Forelimb muscle (tissue), 1 donor: ENCODE measurements around the gene TMEM244. TPM values are rescaled to one million over a fixed set of nuclear protein-coding genes. Genes with fewer than 3 reads are reported as not detected.
"Not testable (repeated sequence)": the region's sequence is repeated elsewhere in the genome, so short reads cannot be mapped to it uniquely, and the experiment has no call there.

Source experiments
- DNase-seq: peaks from one replicate; pipeline ENCODE4 v3.0.0-alpha.2; 2013; ENCODE audit warnings: low read depth
- polyA plus RNA-seq: library from polyadenylated mRNA; unstranded; fragments of 120-200 nt; gene quantifications from one replicate; pipeline ENCODE4 v1.2.1, GENCODE V29; 2013; ENCODE audit not compliant: insufficient read length

TMEM244 gene, protein sequence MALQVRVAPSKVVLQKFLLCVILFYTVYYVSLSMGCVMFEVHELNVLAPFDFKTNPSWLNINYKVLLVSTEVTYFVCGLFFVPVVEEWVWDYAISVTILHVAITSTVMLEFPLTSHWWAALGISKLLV
- 0.27 TPM for polyA plus RNA-seq

- no peak for DNase-seq
Observed at GRCh38 chr6:129860908-129861665, at the start of gene TMEM244. TSS of gene TMEM244 (minus strand) at chr6:129861315. CDS start at chr6:129861188, 127 bp downstream.

DNA sequence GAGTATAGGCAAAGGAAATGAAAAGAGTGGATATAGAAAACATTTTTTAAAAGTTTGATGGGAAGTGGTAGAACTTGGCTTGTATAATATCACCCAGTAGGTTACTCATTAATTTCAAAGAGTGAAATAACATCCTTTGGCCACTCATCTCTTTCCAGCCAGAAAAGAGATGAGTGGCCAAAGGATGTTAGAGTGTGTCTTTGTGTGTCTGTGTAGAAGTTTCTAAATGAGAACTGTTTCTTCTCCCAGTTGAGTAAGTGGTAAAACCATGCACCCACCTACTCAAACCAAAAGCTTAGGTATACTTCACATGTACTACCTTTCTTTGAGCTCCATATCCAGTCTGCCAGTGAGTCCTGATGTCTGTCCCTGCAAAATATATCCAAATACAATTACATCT lies 47.7 kb upstream of the TMEM244 start:
- no peak for DNase-seq

- no peak for DNase-seq
Observed at GRCh38 chr6:129908356-129908755, 47.2 kb upstream of the TMEM244 start.

- DNase-seq = no peak
Observed at GRCh38 chr6:129906515-129907077, 45.5 kb upstream of the TMEM244 start.

DNA sequence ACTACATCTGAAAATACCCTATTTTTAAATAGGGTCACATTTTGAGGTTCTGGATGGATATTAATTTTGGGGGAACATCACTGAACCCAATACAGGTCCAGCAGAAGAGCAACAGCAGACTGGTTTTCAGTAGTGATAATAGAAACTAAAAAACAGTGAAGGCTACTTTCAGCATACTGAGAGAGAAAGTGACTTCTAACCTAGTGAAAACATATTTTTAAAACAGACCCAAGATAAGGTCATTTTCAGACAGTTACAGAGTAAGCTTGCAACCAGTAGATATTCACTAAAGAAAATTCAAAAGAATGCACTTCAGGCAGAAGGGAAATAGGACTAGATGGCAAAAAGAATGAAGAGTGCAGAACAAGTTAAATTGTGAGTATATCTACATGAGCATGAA lies 42.0 kb upstream of the TMEM244 start:
- no peak for DNase-seq

GRCh38 chr6:129902681-129903080 lies 41.6 kb upstream of the TMEM244 start:
- no peak for DNase-seq

DNA sequence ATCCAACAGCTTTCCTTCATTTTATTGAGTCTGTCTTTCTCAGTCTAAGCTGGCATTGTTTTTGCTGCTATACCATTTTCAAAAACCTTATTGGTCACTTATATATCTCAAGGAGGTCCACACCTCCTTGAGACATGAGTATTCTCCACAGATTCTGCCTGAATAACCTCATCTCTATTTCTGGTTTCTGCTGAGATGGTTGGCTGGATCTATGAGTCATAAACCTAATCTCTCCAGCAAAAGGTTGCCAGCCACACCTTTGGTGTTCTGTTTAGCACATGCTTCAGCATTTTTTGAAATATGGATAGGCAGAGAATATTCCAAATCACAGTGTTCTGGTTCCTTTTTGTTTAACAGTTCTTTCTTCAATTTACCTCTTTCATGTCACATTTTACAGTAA lies 40.8 kb upstream of the TMEM244 start:
- DNase-seq = no peak

GRCh38 chr6:129895692-129896091 lies 34.6 kb upstream of the TMEM244 start:
- DNase-seq = no peak

GRCh38 chr6:129894921-129895320 lies 33.8 kb upstream of the TMEM244 start:
- DNase-seq = no peak

DNA sequence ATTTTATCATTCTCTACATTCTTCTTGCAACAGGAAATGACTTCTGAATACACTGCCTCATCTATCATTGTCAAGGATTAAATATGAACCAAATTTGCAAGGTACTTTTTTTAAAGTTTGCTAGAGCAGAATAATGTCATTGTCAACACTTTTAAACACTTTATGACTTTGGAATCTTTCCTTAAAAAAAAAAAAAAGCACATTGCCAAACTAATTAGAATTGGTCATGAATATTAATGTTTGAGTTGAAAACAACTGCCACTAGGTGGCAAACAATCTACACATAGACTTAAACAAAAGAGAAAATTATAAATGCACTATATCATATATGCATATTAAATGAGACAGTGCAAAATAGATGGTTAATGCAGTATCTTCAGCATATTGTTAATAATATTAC lies 32.5 kb upstream of the TMEM244 start:
- peak; percentile 24 for DNase-seq

- no peak for DNase-seq
Observed at GRCh38 chr6:129890701-129891100, 29.6 kb upstream of the TMEM244 start.

DNA sequence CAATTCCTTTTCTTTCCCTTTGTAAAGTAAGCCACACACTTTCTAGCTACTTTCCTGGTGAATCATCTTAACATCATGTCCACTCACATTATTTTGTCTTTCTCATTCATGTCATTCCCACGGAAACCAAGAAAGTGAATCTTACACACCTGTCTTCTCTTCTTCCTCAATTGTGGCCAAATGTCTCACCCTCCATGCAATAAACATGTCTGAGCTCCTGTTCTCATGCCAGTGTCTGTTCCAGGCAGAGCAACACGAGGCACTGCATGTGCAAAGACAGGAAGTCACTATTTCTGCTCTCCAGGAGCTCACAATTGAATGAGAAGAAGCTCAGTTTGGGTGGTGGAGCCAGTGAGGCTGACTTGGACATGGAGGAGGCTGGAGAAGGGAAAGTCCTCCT lies 29.0 kb upstream of the TMEM244 start:
- no peak for DNase-seq

- DNase-seq = no peak
Observed at GRCh38 chr6:129889580-129889979, 28.5 kb upstream of the TMEM244 start.

DNA sequence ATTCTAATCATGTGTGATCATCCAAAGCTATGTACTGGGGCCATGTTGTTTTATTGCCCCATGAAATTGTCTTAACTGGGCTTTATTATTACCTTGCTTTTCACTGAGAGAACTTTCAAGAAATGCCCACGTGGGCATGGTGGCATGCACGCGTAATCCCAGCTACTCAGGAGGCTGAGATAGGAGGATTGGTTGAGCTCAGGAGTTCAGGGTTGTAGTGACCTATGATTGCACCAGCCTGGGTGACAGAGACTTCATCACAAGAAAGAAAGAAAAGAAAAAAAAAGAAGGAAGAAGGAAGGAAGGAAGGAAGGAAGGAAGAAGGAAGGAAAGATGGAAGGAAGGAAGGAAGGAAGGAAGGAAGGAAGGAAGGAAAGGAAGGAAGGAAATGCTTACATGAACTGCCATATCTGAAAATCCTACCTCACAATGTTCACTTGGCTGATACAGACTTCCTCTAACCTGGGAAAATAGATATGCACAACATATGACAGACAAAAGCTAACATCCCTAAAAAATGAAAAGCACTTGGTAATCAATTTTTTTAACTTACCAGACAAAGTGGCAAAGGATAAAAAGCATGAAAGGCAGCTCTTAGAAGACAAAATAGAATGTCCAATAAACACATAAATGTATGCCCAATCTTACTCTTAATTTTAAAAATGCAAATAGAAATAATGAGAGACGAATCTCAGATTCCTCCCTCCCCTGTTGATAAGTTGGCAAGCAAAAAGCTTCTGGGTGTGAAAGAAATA lies 25.5 kb upstream of the TMEM244 start:
- no peak for DNase-seq

DNA sequence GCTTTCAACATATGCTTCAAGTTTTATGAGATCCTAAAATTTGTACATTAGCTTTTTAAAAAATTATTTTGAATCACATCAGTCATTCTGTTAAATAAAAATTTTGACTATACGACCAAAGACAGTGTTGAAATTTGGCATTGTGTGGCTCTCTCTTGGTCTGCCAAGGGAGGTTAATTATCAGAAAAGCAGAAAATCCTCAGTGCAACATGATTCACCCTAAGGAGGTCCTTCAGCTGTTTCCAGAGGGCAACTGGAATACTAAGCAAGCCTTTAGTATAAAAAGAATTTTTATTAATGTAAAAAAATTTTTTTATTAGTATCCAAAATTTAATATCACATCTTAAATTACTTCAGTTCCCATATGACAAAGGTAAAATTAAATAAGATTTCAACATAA lies 23.1 kb upstream of the TMEM244 start:
- no peak for DNase-seq

- no peak for DNase-seq
Observed at GRCh38 chr6:129882510-129883023, 21.5 kb upstream of the TMEM244 start.

DNA sequence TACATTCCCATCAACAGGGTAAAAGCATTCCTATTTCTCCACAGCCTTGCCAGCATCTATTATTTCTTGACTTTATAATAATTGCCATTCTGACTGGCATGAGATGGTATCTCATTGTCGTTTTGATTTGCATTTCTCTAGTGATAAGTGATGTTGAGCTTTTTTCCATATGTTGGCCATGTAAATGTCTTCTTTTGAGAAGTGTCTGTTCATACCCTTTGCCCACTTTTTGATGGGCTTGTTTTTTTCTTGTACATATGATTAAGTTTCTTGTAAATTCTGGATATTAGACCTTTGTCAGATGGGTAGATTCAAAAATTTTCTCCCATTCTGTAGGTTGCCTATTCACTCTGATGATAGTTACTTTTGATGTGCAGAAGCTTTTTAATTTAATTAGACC lies 16.8 kb upstream of the TMEM244 start:
- DNase-seq = not testable (repeated sequence)

GRCh38 chr6:129875610-129876520 lies 14.8 kb upstream of the TMEM244 start:
- DNase-seq = no peak

DNA sequence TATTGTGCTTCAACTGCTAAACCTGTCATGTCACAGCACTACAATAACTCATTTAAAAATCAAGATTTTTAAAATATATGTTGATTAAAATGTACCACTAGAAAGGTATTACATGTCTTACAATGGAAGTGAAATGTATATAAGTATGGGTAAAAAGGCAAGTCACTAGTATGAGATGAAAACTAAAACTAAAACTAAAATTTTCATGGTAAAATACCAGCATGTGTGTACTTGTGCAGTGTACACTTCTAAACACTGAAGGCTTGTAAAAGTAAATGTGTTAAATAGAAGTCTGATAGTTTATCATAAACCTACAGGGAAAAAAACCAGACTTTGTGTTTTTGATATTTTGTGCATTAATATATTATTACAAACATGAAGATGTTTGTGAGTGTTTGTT lies 13.7 kb upstream of the TMEM244 start:
- DNase-seq = no peak

DNA sequence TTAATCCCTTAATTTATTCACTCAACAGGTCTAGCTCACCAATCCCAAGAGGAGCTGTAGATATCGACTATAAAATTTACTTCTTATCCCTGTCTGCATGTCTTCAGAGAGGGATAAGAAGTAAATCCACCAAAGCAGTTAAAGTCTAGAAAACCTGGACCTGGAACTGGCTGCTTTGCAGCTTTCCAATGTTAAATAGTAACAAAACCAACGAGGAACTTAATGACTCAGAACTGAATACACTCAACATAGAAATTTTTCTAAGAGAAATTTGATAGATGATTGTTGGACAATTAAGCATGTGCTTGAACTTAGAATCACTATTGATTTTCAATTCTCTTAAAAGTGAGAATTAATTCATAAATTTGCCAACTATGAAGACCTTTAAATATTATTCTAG lies 11.5 kb upstream of the TMEM244 start:
- no peak for DNase-seq

- no peak for DNase-seq
Observed at GRCh38 chr6:129871221-129871620, 10.1 kb upstream of the TMEM244 start.
